Suprapubic skin (tissue), 4 donors: Measurements from ENCODE around the gene CBLC.

Experiments used
- EP300 ChIP-seq: sonication (generic); formaldehyde crosslinking; IDR thresholded peaks from one replicate; pipeline ENCODE4 v1.6.1; 2017; ENCODE audit warnings: antibody characterized with exemption
- POLR2A ChIP-seq, 2 donors: fragments of 450-650 bp; IDR thresholded peaks; one replicate each; pipeline ENCODE4 v1.6.1; 2017; ENCODE audit warnings: antibody characterized with exemption in 2 of 2, mild to moderate bottlenecking in 2 of 2, moderate library complexity in 2 of 2
- POLR2AphosphoS5 ChIP-seq, 3 donors: sonication (generic); formaldehyde crosslinking; IDR thresholded peaks; one replicate each; pipeline ENCODE4 v1.6.1; 2017; ENCODE audit warnings: antibody characterized with exemption in 3 of 3
- TF ChIP-seq, protein P1 (sequence below), 2 donors: fragments of 200-600 bp in 1 of 2; fragments of 450-650 bp in 1 of 2; sonication (generic) in 1 of 2; IDR thresholded peaks; one replicate each; pipeline ENCODE4 v1.5.1; 2016 to 2019; ENCODE audit warnings: antibody characterized with exemption in 2 of 2, mild to moderate bottlenecking in 1 of 2, moderate library complexity in 1 of 2

DNA sequence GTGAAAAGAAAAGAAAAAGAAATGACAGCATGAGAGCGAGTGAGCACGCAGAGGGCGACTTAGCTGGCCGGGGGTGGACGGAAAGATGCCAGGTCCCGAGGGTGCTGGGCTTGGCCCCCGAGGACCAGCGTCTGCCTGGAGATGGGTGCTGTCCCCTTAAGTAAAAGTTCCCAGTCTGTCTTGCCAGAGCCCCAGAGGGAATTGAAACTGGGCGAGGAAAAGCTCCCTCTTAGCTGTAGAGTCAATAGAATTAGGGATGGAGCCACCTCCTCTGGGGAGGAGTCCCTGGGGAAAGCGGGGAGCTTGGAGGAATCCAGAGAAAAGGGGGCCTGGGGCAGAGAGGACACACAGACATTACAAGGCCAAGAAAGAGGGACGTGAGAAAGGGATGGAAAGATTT, 44.5 kb downstream of the CBLC start:
- TF ChIP-seq, protein P1, sequence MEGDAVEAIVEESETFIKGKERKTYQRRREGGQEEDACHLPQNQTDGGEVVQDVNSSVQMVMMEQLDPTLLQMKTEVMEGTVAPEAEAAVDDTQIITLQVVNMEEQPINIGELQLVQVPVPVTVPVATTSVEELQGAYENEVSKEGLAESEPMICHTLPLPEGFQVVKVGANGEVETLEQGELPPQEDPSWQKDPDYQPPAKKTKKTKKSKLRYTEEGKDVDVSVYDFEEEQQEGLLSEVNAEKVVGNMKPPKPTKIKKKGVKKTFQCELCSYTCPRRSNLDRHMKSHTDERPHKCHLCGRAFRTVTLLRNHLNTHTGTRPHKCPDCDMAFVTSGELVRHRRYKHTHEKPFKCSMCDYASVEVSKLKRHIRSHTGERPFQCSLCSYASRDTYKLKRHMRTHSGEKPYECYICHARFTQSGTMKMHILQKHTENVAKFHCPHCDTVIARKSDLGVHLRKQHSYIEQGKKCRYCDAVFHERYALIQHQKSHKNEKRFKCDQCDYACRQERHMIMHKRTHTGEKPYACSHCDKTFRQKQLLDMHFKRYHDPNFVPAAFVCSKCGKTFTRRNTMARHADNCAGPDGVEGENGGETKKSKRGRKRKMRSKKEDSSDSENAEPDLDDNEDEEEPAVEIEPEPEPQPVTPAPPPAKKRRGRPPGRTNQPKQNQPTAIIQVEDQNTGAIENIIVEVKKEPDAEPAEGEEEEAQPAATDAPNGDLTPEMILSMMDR (IDR thresholded peaks at IDR 0.05): no peak
- TF ChIP-seq POLR2AphosphoS5 (IDR thresholded peaks at IDR 0.05): no peak
- TF ChIP-seq POLR2A (IDR thresholded peaks at IDR 0.05): no peak
- TF ChIP-seq EP300: no peak
